Progenitor cell of endocrine pancreas (in vitro differentiated cells): Measurements from ENCODE around the gene ARHGAP1. TPM values are rescaled to one million over a fixed set of nuclear protein-coding genes. Genes with fewer than 3 reads are reported as not detected.
A peak's percentile ranks its signal among the peaks of the same experiment; 100 is the strongest.

ENCODE experiments used
- DNase-seq: peaks from one replicate; pipeline ENCODE4 v3.0.0; 2021; ENCODE audit warnings: low spot score; ENCODE audit not compliant: unreplicated experiment
- H3K27ac Mint-ChIP-seq: 2 replicates; pipeline ENCODE4 v1.8.0; 2021; ENCODE audit warnings: mild to moderate bottlenecking, moderate library complexity, mixed read lengths
- H3K27me3 Mint-ChIP-seq: 2 replicates; pipeline ENCODE4 v1.8.0; 2021; ENCODE audit warnings: mixed read lengths
- H3K36me3 Mint-ChIP-seq: 2 replicates; pipeline ENCODE4 v1.8.0; 2022; ENCODE audit warnings: mixed read lengths; ENCODE audit not compliant: insufficient read depth
- H3K4me1 Mint-ChIP-seq: 2 replicates; pipeline ENCODE4 v1.8.0; 2021; ENCODE audit warnings: low read depth, mixed read lengths
- H3K4me3 Mint-ChIP-seq: 2 replicates; pipeline ENCODE4 v1.8.0; 2021; ENCODE audit warnings: low read depth, mild to moderate bottlenecking, moderate library complexity, mixed read lengths
- H3K9me3 Mint-ChIP-seq: 2 replicates; pipeline ENCODE4 v1.8.0; 2021; ENCODE audit warnings: low read depth, mixed read lengths
- total RNA-seq: library from RNA; stranded (reverse); gene quantifications from 2 replicates; pipeline ENCODE4 v1.2.1, GENCODE V29; 2021
- TF ChIP-seq, protein P1 (sequence below): fragments of 200-600 bp; sonication (generic); IDR thresholded peaks from one replicate; pipeline ENCODE4 v1.5.0; 2021; ENCODE audit warnings: antibody characterized with exemption, mild to moderate bottlenecking; ENCODE audit not compliant: unreplicated experiment

The ARHGAP1 gene
- total RNA-seq, 1 donor from 2014 or later = 39.8 TPM

- Mint-ChIP-seq H3K9me3 (no peaks in the 10 kb centered on the region), H3K27ac (peak overlapping the region; percentile 99), H3K4me3 (peak overlapping the region; percentile 99), H3K27me3 (no peaks in the 10 kb centered on the region), H3K4me1 (peaks cover 19% of the 10 kb centered on the region), H3K36me3 (peaks cover 5% of the 10 kb centered on the region)
- TF ChIP-seq, protein P1, sequence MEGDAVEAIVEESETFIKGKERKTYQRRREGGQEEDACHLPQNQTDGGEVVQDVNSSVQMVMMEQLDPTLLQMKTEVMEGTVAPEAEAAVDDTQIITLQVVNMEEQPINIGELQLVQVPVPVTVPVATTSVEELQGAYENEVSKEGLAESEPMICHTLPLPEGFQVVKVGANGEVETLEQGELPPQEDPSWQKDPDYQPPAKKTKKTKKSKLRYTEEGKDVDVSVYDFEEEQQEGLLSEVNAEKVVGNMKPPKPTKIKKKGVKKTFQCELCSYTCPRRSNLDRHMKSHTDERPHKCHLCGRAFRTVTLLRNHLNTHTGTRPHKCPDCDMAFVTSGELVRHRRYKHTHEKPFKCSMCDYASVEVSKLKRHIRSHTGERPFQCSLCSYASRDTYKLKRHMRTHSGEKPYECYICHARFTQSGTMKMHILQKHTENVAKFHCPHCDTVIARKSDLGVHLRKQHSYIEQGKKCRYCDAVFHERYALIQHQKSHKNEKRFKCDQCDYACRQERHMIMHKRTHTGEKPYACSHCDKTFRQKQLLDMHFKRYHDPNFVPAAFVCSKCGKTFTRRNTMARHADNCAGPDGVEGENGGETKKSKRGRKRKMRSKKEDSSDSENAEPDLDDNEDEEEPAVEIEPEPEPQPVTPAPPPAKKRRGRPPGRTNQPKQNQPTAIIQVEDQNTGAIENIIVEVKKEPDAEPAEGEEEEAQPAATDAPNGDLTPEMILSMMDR = no peak
- DNase-seq = no peak
These were observed 747 bp upstream of the ARHGAP1 start for GRCh38 chr11:46701078-46701654.

DNA sequence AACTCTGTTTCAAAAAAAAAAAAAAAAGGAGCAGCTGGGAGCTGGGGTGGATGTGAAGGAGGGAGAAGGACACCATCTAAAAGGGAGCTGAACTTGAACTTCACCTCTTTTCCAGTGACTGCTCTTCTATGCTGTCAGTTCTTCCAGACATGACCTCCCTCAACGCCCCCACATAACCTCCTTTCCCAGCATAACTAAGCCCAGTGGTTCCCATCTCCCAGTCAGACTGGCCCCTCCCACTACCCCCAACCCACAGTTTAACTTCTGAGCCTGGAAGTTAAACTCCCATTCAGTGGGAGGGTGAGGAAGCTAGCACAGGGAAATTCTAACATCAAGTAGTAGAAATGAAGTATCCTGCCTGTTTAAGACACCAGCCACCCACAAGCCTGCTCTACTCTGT, 1.8 kb downstream of the ARHGAP1 start:
- peaks cover 7% of the 10 kb centered on the region for H3K36me3 Mint-ChIP-seq
- peak overlapping the region; percentile 33 for H3K4me3 Mint-ChIP-seq
- no peaks in the 10 kb centered on the region for H3K9me3 Mint-ChIP-seq
- H3K4me1 Mint-ChIP-seq = peaks cover 19% of the 10 kb centered on the region
- peak overlapping the region; percentile 37 for H3K27ac Mint-ChIP-seq
- DNase-seq = no peak
- TF ChIP-seq, protein P1 = no peak
- no peaks in the 10 kb centered on the region for H3K27me3 Mint-ChIP-seq

DNA sequence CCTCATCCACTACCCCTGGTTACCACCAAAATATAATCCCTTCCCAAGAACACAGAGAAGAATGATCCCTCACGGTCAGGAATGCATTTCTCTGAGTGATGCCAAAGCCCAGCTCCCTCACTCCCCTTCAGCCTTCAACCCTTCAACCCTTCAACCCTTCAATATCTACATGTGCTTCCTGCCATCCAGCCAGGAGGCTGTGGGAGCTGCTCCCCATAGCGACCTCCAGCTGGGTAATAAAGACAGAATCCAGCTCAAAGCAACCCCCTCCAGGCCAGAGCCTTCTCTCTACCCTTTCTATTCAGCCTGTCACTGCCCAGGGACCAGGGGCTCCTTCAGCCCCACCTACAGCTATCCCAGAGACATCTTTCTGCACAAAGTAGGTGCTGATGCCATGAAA, 2.7 kb downstream of the ARHGAP1 start:
- peaks cover 6% of the 10 kb centered on the region for H3K36me3 Mint-ChIP-seq
- H3K27me3 Mint-ChIP-seq = no peaks in the 10 kb centered on the region
- H3K27ac Mint-ChIP-seq = peak overlapping the region; percentile 4
- DNase-seq = no peak
- H3K4me3 Mint-ChIP-seq = peak overlapping the region; percentile 47
- peaks cover 19% of the 10 kb centered on the region for H3K4me1 Mint-ChIP-seq
- TF ChIP-seq, protein P1 = no peak
- no peaks in the 10 kb centered on the region for H3K9me3 Mint-ChIP-seq

DNA sequence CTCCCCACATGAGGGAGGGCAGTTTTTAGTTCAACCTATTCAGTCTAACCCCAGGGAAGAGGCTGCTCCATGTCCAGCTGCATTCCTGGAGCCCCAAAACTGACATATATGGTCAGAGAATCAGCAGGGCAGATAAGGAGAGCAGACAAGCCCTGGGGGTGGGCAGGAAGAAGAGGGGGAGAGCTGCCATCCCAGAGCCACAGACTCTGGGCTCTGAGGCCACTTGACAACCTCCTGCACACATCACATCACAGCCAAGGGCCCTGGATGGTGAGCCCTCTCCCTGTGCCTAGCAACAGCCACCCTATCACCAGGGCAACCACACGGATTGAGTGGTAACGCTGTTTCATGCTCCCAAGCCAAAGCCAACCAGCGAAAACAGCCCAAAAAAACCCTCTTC, 3.1 kb downstream of the ARHGAP1 start:
- TF ChIP-seq, protein P1 = no peak
- DNase-seq = no peak
- Mint-ChIP-seq H3K36me3 (peaks cover 3% of the 10 kb centered on the region), H3K27me3 (no peaks in the 10 kb centered on the region), H3K27ac (peak overlapping the region; percentile 4), H3K4me1 (peaks cover 16% of the 10 kb centered on the region), H3K4me3 (peak overlapping the region; percentile 47), H3K9me3 (no peaks in the 10 kb centered on the region)

- H3K27me3 Mint-ChIP-seq = no peaks in the 10 kb centered on the region
- H3K4me1 Mint-ChIP-seq = peaks cover 10% of the 10 kb centered on the region
- TF ChIP-seq, protein P1 = no peak
- no peak for DNase-seq
- H3K9me3 Mint-ChIP-seq = no peaks in the 10 kb centered on the region
- H3K27ac Mint-ChIP-seq = no peak overlapping the region
- peaks cover 3% of the 10 kb centered on the region for H3K36me3 Mint-ChIP-seq
- H3K4me3 Mint-ChIP-seq = no peak overlapping the region
These were observed 4.2 kb downstream of the ARHGAP1 start for GRCh38 chr11:46696212-46696558.
